WTC11 (cell line): ENCODE measurements around the gene C1orf159. TPM values are rescaled to one million over a fixed set of nuclear protein-coding genes. Genes with fewer than 3 reads are reported as not detected.

ENCODE experiments used
- ATAC-seq: fragments of 200-7000 bp; cut with Tn5 transposase; 2 replicates; pipeline ENCODE4 v1.10.0; 2021; ENCODE audit warnings: mild to moderate bottlenecking, moderate library complexity
- CTCF ChIA-PET: fragments of 300-600 bp; sonication (Branson Sonifier 250); formaldehyde crosslinking; loops from one replicate; lab custom pipeline; 2021; ENCODE audit warnings: antibody characterized with exemption; lab: Charles Lee
- POLR2A ChIA-PET: fragments of 350-600 bp; sonication (Branson Sonifier 250); formaldehyde crosslinking; loops from one replicate; lab custom pipeline; 2021; ENCODE audit warnings: antibody characterized with exemption; lab: Charles Lee
- DNase-seq: peaks from one replicate; pipeline ENCODE4 v3.0.0; 2021; ENCODE audit warnings: low spot score
- H3K27ac Mint-ChIP-seq: 2 replicates; pipeline ENCODE4 v1.8.0; 2021; ENCODE audit warnings: mixed read lengths
- H3K27me3 Mint-ChIP-seq: 2 replicates; pipeline ENCODE4 v1.8.0; 2021; ENCODE audit warnings: low read depth, mild to moderate bottlenecking, moderate library complexity, mixed read lengths
- H3K36me3 Mint-ChIP-seq: 2 replicates; pipeline ENCODE4 v1.8.0; 2021; ENCODE audit warnings: mixed read lengths
- H3K4me1 Mint-ChIP-seq: 2 replicates; pipeline ENCODE4 v1.8.0; 2022; ENCODE audit warnings: mixed read lengths
- H3K4me3 Mint-ChIP-seq: 2 replicates; pipeline ENCODE4 v1.8.0; 2021; ENCODE audit warnings: mild to moderate bottlenecking, moderate library complexity, mixed read lengths
- H3K9me3 Mint-ChIP-seq: 2 replicates; pipeline ENCODE4 v1.8.0; 2021; ENCODE audit warnings: mixed read lengths
- ELF4 ChIP-seq: sonication (generic); formaldehyde crosslinking; IDR thresholded peaks from 2 replicates; pipeline ENCODE4 v1.8.1; 2022; ENCODE audit warnings: low read depth, mild to moderate bottlenecking, moderate library complexity, missing genetic modification reagents
- GABPB1 ChIP-seq: sonication (generic); formaldehyde crosslinking; IDR thresholded peaks from 2 replicates; pipeline ENCODE4 v1.8.1; 2023; ENCODE audit warnings: mild to moderate bottlenecking, missing genetic modification reagents
- IRF1 ChIP-seq: sonication (generic); formaldehyde crosslinking; IDR thresholded peaks from 2 replicates; pipeline ENCODE4 v1.8.0; 2023; ENCODE audit warnings: missing genetic modification reagents
- IRF2 ChIP-seq: sonication (generic); formaldehyde crosslinking; IDR thresholded peaks from 2 replicates; pipeline ENCODE4 v1.8.0; 2022; ENCODE audit warnings: low read depth, missing genetic modification reagents, borderline replicate concordance
- JUN ChIP-seq: sonication (generic); formaldehyde crosslinking; IDR thresholded peaks from 2 replicates; pipeline ENCODE4 v1.8.0; 2023; ENCODE audit warnings: mild to moderate bottlenecking, missing genetic modification reagents
- KAT7 ChIP-seq: sonication (generic); formaldehyde crosslinking; IDR thresholded peaks from 2 replicates; pipeline ENCODE4 v1.8.1; 2023; ENCODE audit warnings: missing genetic modification reagents, mild to moderate bottlenecking, borderline replicate concordance
- MAX ChIP-seq: sonication (generic); formaldehyde crosslinking; IDR thresholded peaks from 2 replicates; pipeline ENCODE4 v1.8.0; 2022; ENCODE audit warnings: mild to moderate bottlenecking, missing genetic modification reagents
- NR2C2 ChIP-seq: sonication (generic); formaldehyde crosslinking; IDR thresholded peaks from 2 replicates; pipeline ENCODE4 v1.8.0; 2022; ENCODE audit warnings: mild to moderate bottlenecking, missing genetic modification reagents
- ZNF219 ChIP-seq: sonication (generic); formaldehyde crosslinking; IDR thresholded peaks from 2 replicates; pipeline ENCODE4 v1.8.0; 2023; ENCODE audit warnings: missing genetic modification reagents, mild to moderate bottlenecking, borderline replicate concordance
- ZNF263 ChIP-seq: sonication (generic); formaldehyde crosslinking; IDR thresholded peaks from 2 replicates; pipeline ENCODE4 v1.8.1; 2022; ENCODE audit warnings: low read depth, mild to moderate bottlenecking, moderate library complexity, missing genetic modification reagents
- ZNF423 ChIP-seq: fragments of 250-450 bp; sonication (Bioruptor Pico); IDR thresholded peaks from 2 replicates; pipeline ENCODE4 v2.1.2; 2022; ENCODE audit warnings: mild to moderate bottlenecking, moderate library complexity
- ZNF532 ChIP-seq: fragments of 250-450 bp; sonication (Bioruptor Pico); IDR thresholded peaks from 2 replicates; pipeline ENCODE4 v1.9.0; 2021; ENCODE audit warnings: mild to moderate bottlenecking, borderline replicate concordance
- total RNA-seq: library from RNA; stranded (reverse); gene quantifications from 3 replicates; pipeline ENCODE4 v1.2.3, GENCODE V29; 2021
- TF ChIP-seq, protein P1 (sequence below): fragments of 250-450 bp; sonication (Bioruptor Pico); IDR thresholded peaks from 2 replicates; pipeline ENCODE4 v1.8.0; 2021; ENCODE audit warnings: mild to moderate bottlenecking
- TF ChIP-seq, protein P2 (sequence below): sonication (generic); formaldehyde crosslinking; IDR thresholded peaks from 2 replicates; pipeline ENCODE4 v1.8.1; 2023; ENCODE audit warnings: mild to moderate bottlenecking, moderate library complexity, missing genetic modification reagents
- TF ChIP-seq, protein P3 (sequence below): fragments of 250-450 bp; sonication (Bioruptor Pico); conservative IDR thresholded peaks from 2 replicates; pipeline ENCODE4 v1.9.0; 2021; ENCODE audit warnings: mild to moderate bottlenecking
- TF ChIP-seq, protein P4 (sequence below): sonication (generic); formaldehyde crosslinking; IDR thresholded peaks from 2 replicates; pipeline ENCODE4 v1.8.0; 2022; ENCODE audit warnings: missing genetic modification reagents
- TF ChIP-seq, protein P5 (sequence below): fragments of 250-450 bp; sonication (Bioruptor Pico); IDR thresholded peaks from 2 replicates; pipeline ENCODE4 v1.9.0; 2021; ENCODE audit warnings: moderate library complexity, mild to moderate bottlenecking, inconsistent platforms, borderline replicate concordance

Gene C1orf159
- total RNA-seq, 1 experiment from 2014 or later = 17.8 TPM

DNA sequence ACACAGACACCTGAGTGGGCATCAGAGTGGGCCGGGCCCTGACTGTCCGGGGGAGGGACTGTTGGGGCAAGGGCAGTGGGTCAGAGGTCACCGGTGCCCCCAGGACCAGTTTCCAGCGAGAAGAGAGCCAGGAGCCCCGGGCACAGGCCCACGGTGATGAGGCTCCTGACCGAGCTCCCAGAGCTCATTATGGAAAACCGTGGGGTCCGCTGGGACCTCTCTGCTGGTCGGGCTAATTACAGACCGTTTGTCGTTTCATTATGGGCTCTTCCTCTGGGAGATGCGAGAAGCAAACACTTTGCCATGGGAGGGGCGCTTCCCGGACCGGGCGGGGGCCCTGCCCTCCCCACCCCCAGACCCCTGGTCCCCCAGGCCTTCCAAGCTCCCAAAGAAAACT lies 45.8 kb upstream of the C1orf159 start:
- peaks cover 11% of the 10 kb centered on the region for H3K4me1 Mint-ChIP-seq
- no peak overlapping the region for H3K27ac Mint-ChIP-seq
- ATAC-seq (no peak), DNase-seq (no peak)
- H3K36me3 Mint-ChIP-seq = no peaks in the 10 kb centered on the region
- POLR2A ChIA-PET = no interaction called here
- TF ChIP-seq NR2C2 (CRISPR knock-in tag) = no peak
- no peak for TF ChIP-seq ELF4 (CRISPR knock-in tag)
- TF ChIP-seq, protein P1, sequence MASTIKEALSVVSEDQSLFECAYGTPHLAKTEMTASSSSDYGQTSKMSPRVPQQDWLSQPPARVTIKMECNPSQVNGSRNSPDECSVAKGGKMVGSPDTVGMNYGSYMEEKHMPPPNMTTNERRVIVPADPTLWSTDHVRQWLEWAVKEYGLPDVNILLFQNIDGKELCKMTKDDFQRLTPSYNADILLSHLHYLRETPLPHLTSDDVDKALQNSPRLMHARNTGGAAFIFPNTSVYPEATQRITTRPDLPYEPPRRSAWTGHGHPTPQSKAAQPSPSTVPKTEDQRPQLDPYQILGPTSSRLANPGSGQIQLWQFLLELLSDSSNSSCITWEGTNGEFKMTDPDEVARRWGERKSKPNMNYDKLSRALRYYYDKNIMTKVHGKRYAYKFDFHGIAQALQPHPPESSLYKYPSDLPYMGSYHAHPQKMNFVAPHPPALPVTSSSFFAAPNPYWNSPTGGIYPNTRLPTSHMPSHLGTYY (CRISPR knock-in tag) = no peak
- no peak for TF ChIP-seq KAT7 (CRISPR knock-in tag)
- TF ChIP-seq, protein P2, sequence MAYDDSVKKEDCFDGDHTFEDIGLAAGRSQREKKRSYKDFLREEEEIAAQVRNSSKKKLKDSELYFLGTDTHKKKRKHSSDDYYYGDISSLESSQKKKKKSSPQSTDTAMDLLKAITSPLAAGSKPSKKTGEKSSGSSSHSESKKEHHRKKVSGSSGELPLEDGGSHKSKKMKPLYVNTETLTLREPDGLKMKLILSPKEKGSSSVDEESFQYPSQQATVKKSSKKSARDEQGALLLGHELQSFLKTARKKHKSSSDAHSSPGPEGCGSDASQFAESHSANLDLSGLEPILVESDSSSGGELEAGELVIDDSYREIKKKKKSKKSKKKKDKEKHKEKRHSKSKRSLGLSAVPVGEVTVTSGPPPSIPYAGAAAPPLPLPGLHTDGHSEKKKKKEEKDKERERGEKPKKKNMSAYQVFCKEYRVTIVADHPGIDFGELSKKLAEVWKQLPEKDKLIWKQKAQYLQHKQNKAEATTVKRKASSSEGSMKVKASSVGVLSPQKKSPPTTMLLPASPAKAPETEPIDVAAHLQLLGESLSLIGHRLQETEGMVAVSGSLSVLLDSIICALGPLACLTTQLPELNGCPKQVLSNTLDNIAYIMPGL (CRISPR knock-in tag) = no peak
- no peak for TF ChIP-seq ZNF423 (CRISPR knock-in tag)
- TF ChIP-seq, protein P3, sequence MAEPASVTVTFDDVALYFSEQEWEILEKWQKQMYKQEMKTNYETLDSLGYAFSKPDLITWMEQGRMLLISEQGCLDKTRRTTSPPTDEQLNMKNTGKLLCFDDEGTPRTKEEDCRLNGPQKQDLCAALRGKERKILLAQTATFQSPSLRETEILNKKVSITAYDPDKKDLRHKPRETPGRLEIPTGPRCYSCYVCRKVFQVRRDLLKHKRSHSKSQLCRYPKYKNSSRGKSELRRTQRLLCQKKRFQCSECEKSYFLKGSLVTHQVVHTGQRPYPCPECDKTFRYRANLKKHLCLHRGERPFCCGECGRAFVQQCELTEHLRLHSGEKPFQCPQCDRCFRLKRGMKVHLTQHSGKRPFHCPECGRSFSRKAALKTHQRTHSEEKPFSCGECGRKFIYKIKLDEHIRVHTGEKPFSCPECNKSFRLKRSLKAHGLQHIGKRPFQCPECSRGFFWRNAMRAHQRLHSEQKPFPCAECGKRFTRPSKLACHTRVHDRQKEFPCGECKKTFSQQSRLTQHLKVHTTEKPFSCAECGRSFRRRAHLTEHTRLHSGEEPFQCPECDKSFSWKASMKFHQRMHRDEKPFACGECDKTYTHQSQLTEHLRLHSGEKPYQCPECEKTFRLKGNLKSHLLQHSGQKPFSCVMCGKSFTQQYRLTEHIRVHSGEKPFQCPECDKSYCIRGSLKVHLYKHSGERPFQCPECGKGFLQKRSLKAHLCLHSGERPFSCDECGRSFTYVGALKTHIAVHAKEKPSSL = no peak
- TF ChIP-seq GABPB1 (CRISPR knock-in tag) = no peak
- H3K9me3 Mint-ChIP-seq = no peaks in the 10 kb centered on the region
- no peak overlapping the region for H3K4me3 Mint-ChIP-seq
- peaks cover 7% of the 10 kb centered on the region for H3K27me3 Mint-ChIP-seq
- CTCF ChIA-PET = interaction anchor here (0.5 to 1.9 kb wide), 3 partner anchors 12 to 112 kb away, joined by 4 to 9 read pairs (median 5); partner anchors contain the start of genes TTLL10 and UBE2J2

DNA sequence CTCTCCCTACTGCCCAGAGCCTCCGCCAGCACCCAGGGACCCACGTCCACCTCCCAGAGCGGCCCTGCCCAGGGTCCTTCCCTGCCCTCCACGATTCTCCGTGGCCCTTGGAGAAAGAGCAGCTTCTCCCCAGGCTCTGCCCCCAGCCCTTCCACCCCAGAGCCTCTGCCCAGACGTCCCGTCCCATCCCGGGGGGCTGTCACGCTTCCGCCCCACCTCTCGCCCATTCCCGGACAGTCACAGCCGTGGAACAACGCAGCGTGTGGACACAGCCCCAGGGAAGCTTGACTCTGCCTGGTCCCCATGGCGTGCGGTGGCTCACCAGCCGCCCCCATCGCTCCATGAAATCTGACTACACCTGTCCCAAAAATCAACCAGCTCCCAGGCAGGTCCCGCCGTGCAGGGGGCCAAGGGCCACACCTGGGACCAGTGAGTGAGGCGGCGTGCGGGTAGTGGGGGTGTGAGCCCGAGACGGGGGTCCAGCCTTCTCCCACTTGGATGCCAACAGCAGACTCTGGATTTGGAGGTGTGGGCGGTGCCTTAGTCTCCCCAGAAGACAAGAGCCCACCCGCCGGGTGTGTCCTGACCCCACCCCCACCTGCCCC lies 45.3 kb upstream of the C1orf159 start:
- ATAC-seq = no peak
- ChIA-PET POLR2A (no interaction called here), CTCF (interaction anchor here (0.5 to 1.9 kb wide), 3 partner anchors 13 to 112 kb away, joined by 4 to 9 read pairs (median 5); partner anchors contain the start of genes TTLL10 and UBE2J2)
- H3K9me3 Mint-ChIP-seq = no peaks in the 10 kb centered on the region
- H3K4me3 Mint-ChIP-seq = no peak overlapping the region
- no peak overlapping the region for H3K27ac Mint-ChIP-seq
- H3K27me3 Mint-ChIP-seq = peaks cover 7% of the 10 kb centered on the region
- peaks cover 11% of the 10 kb centered on the region for H3K4me1 Mint-ChIP-seq
- no peaks in the 10 kb centered on the region for H3K36me3 Mint-ChIP-seq
- DNase-seq = no peak
- no peak for TF ChIP-seq ZNF423 (CRISPR knock-in tag)
- no peak for TF ChIP-seq JUN (CRISPR knock-in tag)
- TF ChIP-seq, protein P4, sequence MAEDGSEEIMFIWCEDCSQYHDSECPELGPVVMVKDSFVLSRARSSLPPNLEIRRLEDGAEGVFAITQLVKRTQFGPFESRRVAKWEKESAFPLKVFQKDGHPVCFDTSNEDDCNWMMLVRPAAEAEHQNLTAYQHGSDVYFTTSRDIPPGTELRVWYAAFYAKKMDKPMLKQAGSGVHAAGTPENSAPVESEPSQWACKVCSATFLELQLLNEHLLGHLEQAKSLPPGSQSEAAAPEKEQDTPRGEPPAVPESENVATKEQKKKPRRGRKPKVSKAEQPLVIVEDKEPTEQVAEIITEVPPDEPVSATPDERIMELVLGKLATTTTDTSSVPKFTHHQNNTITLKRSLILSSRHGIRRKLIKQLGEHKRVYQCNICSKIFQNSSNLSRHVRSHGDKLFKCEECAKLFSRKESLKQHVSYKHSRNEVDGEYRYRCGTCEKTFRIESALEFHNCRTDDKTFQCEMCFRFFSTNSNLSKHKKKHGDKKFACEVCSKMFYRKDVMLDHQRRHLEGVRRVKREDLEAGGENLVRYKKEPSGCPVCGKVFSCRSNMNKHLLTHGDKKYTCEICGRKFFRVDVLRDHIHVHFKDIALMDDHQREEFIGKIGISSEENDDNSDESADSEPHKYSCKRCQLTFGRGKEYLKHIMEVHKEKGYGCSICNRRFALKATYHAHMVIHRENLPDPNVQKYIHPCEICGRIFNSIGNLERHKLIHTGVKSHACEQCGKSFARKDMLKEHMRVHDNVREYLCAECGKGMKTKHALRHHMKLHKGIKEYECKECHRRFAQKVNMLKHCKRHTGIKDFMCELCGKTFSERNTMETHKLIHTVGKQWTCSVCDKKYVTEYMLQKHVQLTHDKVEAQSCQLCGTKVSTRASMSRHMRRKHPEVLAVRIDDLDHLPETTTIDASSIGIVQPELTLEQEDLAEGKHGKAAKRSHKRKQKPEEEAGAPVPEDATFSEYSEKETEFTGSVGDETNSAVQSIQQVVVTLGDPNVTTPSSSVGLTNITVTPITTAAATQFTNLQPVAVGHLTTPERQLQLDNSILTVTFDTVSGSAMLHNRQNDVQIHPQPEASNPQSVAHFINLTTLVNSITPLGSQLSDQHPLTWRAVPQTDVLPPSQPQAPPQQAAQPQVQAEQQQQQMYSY (CRISPR knock-in tag) = no peak
- no peak for TF ChIP-seq ZNF263 (CRISPR knock-in tag)
- TF ChIP-seq, protein P5, sequence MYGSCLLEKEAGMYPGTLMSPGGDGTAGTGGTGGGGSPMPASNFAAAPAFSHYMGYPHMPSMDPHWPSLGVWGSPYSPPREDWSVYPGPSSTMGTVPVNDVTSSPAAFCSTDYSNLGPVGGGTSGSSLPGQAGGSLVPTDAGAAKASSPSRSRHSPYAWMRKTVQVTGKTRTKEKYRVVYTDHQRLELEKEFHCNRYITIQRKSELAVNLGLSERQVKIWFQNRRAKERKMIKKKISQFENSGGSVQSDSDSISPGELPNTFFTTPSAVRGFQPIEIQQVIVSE = no peak
- no peak for TF ChIP-seq MAX (CRISPR knock-in tag)
- no peak for TF ChIP-seq IRF2 (CRISPR knock-in tag)
- TF ChIP-seq ZNF219 = no peak
- TF ChIP-seq IRF1 (CRISPR knock-in tag) = no peak
- TF ChIP-seq ZNF532 (CRISPR knock-in tag) = no peak
